ENCODE data around the gene DYNC1H1.
A peak's percentile ranks its signal among the peaks of the same experiment; 100 is the strongest.

The DYNC1H1 gene

GRCh38 chr14:101944451-101944850 lies 19.9 kb upstream of the DYNC1H1 start:
- no peak for DNase-seq (ENCODE audit: low spot score)

- DNase-seq (ENCODE audit: low spot score) = peak; percentile 59
Observed at GRCh38 chr14:101945171-101945570, 19.2 kb upstream of the DYNC1H1 start.

GRCh38 chr14:101947577-101947903 lies 16.8 kb upstream of the DYNC1H1 start:
- DNase-seq (ENCODE audit: low spot score) = no peak

GRCh38 chr14:101947904-101948665 lies 16.3 kb upstream of the DYNC1H1 start:
- peak; percentile 98 for DNase-seq (ENCODE audit: low spot score)

GRCh38 chr14:101948666-101949216 lies 15.6 kb upstream of the DYNC1H1 start:
- DNase-seq (ENCODE audit: low spot score) = no peak

GRCh38 chr14:101950100-101950499 lies 14.3 kb upstream of the DYNC1H1 start:
- no peak for DNase-seq (ENCODE audit: low spot score)

- DNase-seq (ENCODE audit: low spot score) = no peak
Observed at GRCh38 chr14:101950516-101951215, 13.7 kb upstream of the DYNC1H1 start.

- no peak for DNase-seq (ENCODE audit: low spot score)
Observed at GRCh38 chr14:101953151-101953550, 11.2 kb upstream of the DYNC1H1 start.

GRCh38 chr14:101954501-101954900 lies 9.9 kb upstream of the DYNC1H1 start:
- no peak for DNase-seq (ENCODE audit: low spot score)

GRCh38 chr14:101955695-101956161 lies 8.6 kb upstream of the DYNC1H1 start:
- no peak for DNase-seq (ENCODE audit: low spot score)

- no peak for DNase-seq (ENCODE audit: low spot score)
Observed at GRCh38 chr14:101956179-101956885, 8.0 kb upstream of the DYNC1H1 start.

- no peak for DNase-seq (ENCODE audit: low spot score)
Observed at GRCh38 chr14:101957406-101958234, 6.8 kb upstream of the DYNC1H1 start.

- DNase-seq (ENCODE audit: low spot score) = no peak
Observed at GRCh38 chr14:101958418-101959180, 5.8 kb upstream of the DYNC1H1 start.

GRCh38 chr14:101959277-101959676 lies 5.1 kb upstream of the DYNC1H1 start:
- DNase-seq (ENCODE audit: low spot score) = no peak

- peak; percentile 33 for DNase-seq (ENCODE audit: low spot score)
Observed at GRCh38 chr14:101960225-101960624, 4.1 kb upstream of the DYNC1H1 start.

GRCh38 chr14:101961011-101961721 lies 3.2 kb upstream of the DYNC1H1 start:
- peak; percentile 74 for DNase-seq (ENCODE audit: low spot score)

GRCh38 chr14:101961746-101962502 lies 2.4 kb upstream of the DYNC1H1 start:
- DNase-seq (ENCODE audit: low spot score) = no peak

- no peak for DNase-seq (ENCODE audit: low spot score)
Observed at GRCh38 chr14:101962503-101962874, 1.9 kb upstream of the DYNC1H1 start.

GRCh38 chr14:101963052-101963451 lies 1.3 kb upstream of the DYNC1H1 start:
- DNase-seq (ENCODE audit: low spot score) = no peak

Data from iPS-NIHi11 (cell line).